ENCODE measurements around the gene MT1B.
"Not testable (repeated sequence)": the region's sequence is repeated elsewhere in the genome, so short reads cannot be mapped to it uniquely, and the experiment has no call there.

MT1B gene

DNA sequence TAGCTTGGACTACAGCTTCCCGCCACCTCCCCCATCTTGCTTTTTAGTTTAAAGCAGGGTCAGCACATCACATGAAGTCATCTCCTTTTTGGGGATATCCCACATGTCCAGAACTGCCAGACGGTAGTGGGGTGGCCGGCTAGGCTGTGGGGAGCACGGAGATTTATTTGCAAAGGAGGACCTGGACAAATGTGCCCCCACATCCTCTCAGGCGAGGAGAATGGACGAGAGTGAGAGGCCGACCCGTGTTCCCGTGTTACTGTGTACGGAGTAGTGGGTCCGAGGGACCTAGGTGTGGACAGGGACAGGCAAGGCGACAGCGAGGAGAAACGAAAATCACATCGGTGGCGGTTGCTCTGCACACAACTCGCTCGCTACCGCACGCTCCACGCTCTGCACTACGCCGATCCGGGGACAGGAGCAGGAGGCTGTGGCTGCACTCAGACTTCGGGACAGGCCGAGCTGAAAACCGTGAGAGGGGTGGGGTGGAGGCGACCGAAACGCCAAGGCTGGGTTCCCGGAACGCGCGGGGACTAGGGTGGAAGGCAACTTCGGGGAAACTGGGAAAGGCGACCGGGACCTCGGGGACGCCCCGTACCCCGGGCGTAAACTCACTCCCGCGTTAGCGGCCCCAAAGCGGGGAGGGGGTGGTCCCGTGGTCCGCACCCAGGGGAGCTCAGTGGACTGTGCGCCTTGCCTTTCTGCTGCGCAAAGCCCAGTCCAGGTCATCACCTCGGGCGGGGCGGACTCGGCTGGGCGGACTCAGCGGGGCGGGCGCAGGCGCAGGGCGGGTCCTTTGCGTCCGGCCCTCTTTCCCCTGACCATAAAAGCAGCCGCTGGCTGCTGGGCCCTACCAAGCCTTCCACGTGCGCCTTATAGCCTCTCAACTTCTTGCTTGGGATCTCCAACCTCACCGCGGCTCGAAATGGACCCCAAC lies 13.6 kb upstream of the MT1B start, which contains the start of gene MT1A:
TSS of gene MT1A (plus strand) at position 853 of the 937 bp plus-strand sequence. CDS start at position 926, 73 bp downstream.
- DNase-seq: no peak

DNA sequence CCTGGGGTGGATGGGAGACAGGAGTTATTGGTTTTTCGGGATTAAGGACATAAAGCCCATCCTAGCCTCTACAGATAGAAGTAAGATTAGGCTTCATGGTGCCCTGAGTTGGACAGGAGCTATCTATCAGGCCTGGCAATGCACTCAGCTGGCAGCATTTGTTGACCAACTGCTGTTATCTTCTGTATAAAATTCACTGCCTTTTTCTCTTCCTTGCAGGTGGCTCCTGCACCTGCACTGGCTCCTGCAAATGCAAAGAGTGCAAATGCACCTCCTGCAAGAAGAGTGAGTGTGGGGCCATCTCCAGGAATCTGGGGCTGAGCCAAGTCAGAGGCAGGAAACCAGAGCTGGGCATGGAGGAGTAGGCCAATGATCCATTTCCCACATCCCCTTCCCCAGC lies 12.6 kb upstream of the MT1B start:
- no peak for DNase-seq

DNA sequence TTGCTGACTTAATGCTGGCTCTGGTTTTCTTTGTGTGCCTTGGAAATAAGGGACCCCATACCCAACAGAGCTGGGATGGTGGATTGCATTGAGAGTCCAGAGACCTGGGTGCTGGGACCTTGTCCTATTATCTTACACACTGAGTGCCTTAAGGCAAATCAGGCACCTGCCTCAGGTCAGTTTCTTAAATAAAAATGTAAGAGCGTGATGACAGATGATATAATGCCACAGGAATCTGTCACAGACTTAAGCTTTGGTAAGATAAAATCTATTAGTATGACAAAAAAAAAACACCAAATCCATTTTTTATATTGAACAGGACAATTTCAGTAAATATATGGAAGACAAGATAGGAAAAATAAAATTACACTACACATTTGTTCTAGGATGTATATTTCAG lies 11.6 kb upstream of the MT1B start:
- DNase-seq: no peak

- DNase-seq: no peak
These were observed 10.5 kb upstream of the MT1B start for GRCh38 chr16:56641166-56641565.

DNA sequence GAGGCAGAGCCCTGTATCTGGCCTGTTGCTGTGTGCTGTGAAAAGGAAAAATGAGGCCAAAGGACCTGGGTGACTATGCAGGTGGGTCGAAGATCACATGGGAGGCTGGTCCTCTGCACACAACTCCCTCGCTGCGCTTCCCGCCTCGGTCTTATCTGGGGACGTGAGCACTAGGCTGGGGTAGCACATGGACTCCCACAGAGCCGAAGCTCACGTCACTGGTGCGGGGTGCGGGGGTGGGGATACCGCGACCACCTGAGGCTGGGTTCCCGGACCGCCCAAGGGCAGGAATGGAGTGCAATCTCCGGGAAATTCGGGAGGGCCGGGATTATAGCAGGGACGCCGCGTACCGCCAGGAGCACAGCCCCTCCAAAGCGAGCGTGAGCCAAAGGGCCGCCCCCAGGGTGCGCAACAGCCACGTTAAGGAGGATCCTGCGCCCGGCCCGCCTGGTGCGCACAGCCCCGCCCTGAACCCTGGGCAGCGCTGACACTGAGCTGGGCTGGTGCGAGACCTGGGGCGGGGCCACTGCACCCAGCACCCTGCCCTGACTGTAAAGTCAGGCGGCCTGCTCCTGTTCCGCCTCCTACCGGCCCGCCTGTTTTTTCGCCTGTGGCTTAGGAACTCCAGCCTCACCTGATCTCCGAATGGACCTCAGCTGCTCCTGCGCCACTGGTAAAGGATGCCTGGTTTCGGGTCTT lies 8.5 kb upstream of the MT1B start:
- peak; percentile 35 for DNase-seq

GRCh38 chr16:56643833-56644232 lies 7.9 kb upstream of the MT1B start:
- DNase-seq: no peak

DNA sequence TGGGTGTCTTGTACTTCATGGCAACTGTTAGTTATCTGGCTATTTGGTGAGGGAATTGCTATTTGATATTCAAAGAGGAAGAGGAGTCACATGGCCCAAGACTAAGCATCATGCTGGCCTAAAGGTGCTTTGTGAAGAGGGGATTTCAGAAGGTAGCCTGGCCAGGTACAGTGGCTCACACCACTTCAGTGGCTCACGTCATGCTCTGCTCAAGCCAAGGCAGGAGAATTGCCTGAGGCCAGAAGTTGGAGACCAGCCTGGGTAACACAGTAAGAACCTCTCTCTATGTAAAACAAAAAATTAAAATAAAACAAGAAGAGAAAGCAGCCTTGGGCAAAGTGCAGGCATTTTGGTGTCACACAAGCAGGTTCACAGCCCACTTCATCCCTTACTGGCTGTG lies 6.4 kb upstream of the MT1B start:
- no peak for DNase-seq

- DNase-seq: no peak
These were observed 5.8 kb upstream of the MT1B start for GRCh38 chr16:56645838-56646237.

DNA sequence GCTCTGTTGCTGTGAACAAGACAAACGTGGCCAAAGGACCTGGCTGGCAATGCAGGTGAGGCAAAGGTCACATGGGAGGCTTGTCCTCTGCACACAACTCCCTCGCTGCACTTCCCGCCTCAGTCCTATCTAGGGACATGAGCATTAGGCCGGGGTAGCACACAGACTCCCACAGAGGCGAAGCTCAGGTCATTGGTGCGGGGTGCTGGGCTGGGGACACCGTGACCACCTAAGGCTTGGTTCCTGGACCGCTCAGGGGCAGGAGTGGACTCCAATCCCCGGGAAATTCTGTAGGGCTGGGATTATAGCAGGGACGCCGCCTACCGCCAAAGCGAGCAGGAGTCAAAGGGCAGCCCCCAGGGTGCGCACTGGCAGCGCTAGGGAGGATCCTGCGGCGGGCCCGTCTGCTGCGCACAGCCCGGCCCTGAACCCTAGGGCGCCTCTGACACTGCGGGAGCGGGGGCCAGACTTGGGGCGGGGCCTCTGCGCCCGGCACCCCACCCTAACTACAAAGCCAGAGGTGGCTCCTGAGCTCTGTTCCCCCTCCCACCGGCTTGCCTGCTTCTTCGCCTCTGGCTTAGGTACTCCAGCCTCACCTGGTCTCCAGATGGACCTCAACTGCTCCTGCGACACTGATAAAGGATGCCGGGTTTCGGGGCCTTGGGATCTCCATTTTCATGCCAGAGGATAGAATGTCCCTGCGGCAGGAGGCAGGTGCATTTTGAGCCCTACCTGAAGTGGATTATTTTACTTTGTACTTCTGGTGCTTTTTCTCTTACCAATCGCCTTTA lies 3.9 kb upstream of the MT1B start:
- no peak for DNase-seq

DNA sequence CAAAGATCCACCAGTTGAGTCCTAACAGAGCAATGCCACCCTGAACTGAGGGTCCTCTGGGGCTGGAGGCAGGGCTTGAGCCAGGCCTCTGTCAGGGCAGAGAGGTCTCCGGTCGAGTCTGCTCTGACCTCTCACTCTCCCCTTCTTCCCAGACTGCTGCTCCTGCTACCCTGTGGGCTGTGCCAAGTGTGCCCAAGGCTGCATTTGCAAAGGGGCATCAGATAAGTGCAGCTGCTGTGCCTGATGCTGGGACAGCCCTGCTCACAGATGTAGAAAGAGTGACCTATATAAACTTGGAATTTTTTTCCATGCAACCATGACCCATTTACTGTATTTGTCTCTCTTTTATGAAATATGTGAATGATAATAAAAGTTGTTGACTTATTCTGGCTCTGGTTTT lies 2.4 kb upstream of the MT1B start:
- no peak for DNase-seq

DNA sequence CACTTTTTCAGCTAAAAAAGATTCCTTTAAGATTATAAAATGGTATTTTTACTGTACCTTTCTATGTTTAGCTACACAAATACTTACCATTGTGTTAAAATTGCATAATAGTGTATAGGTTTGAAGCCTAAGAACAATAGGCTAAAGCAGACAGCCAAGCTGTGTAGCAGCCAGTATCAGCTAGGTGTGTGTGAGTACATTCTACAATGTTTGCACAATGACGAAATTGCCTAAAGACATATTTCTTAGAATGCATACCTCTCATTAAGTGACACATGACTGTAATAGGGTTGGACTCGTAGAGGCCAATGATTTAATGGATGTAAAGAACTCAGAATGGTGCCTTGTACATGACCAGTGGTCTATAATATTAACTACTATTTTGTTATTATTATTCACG lies 1.9 kb upstream of the MT1B start:
- DNase-seq: no peak

DNA sequence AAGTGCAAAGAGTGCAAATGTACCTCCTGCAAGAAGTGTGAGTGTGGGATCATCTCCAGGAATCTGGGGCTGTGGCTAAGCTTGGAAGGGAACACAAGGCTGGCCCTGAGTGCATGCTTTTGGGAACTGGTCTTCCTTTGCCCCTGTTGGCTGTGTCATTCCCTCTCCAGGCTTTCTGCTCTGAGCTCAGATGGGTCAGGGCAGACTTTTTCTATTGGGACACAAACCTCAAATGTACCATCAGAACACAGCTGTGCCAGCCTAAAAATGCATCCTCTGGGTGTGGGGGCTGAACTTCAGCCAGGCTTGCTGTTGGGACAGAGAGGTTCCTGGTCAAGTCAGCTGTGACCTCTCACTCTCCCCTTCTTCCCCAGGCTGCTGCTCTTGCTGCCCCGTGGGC lies 914 bp downstream of the MT1B start:
- no peak for DNase-seq

DNA sequence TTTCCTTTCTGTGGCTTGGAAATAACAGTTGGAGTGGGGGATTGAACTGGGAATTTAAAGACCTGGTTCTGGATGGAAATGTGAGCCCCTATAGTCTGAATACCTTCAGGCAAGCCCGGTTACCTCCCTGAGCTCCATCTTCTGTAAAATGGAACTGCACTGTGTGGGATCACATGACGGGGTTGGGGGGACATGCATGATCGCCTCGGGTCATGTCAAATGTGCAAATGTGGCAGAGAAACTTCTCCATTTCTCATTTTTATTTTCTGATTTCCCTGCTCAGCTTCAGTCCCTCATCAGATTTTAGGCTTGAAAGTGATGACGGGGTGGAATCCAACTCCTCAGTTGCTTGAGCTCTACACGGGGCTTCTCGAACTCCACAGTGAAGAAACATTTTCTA lies 1.5 kb downstream of the MT1B start:
- no peak for DNase-seq

GRCh38 chr16:56657555-56658326 lies 6.1 kb downstream of the MT1B start, which contains the start of gene MT1F:
Gene MT1F (plus strand): TSS chr16:56657959. CDS start chr16:56658059, 100 bp downstream.
- DNase-seq: peak; percentile 31

DNA sequence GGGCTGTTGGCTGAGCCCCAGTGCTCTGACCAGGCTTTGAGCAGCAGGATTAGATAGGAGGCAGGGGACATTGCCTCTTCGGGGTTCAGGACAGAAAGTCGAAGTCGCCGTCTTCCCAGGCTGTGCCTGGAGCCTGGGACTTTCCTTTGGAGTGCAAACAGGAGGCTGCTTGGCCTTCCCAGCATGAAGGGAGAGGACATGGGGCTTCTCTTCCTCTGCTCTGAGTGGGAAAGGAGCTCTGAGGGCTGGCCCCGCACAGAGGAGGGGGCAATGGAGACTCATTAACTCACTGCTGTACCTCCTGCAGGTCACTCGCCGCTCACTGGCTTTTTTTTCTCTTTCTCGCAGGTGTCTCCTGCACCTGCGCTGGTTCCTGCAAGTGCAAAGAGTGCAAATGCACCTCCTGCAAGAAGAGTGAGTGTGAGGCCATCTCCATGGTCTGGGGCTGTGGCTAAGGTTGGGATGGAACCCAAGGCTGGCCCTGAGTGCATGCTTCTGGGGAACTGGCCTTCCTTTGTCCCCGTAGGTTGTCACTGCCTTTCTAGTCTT lies 6.7 kb downstream of the MT1B start:
- DNase-seq: no peak

DNA sequence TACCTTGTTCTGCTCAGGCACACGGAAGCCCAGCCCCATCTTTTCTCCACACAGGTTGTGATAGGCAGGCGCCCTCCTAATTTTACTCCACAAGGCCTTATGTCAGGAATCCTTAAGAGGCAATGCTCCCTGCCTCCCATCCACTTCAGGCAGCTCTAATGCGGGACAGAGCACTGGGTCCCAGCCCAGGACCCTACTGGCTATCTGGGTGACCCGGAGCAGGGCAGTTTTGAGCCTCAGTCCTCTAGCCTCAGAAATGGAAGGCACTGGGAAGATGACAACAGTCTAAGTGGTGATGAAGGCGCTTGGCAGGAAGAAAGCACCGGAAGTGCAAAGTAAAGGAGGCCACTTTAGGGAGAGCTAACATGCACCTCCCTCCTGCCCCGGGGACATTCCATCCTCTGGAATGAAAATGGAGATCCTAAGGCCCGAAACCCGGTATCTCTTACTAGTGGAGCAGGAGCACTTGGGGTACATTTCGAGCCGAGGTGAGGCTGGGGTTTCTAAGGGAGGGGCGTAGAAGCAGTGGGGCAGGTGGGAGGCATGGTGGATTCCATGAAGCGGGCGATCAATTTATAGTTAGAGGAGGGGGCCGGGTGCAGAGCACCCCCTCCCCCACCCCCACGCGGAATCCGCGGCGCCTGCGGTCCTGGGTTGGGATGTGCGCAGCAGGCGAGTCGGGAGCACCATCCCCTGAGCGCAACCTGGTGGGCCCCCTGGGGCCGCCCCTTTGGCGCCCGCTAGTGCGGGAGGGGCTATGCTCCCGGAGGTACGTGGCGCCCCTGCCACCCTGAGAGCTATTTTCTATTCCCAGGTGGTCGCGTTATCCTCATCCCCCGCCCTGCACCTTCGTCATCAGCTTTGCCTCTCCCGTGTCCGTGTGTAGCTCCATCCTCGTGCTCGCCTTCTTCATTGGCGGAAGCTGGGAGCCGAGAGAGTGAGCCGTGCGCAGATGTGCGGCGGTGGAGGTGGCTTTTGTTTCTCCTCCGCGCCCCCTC lies 11.0 kb downstream of the MT1B start:
- DNase-seq: no peak

GRCh38 chr16:56664506-56664905 lies 12.8 kb downstream of the MT1B start:
- DNase-seq: no peak

DNA sequence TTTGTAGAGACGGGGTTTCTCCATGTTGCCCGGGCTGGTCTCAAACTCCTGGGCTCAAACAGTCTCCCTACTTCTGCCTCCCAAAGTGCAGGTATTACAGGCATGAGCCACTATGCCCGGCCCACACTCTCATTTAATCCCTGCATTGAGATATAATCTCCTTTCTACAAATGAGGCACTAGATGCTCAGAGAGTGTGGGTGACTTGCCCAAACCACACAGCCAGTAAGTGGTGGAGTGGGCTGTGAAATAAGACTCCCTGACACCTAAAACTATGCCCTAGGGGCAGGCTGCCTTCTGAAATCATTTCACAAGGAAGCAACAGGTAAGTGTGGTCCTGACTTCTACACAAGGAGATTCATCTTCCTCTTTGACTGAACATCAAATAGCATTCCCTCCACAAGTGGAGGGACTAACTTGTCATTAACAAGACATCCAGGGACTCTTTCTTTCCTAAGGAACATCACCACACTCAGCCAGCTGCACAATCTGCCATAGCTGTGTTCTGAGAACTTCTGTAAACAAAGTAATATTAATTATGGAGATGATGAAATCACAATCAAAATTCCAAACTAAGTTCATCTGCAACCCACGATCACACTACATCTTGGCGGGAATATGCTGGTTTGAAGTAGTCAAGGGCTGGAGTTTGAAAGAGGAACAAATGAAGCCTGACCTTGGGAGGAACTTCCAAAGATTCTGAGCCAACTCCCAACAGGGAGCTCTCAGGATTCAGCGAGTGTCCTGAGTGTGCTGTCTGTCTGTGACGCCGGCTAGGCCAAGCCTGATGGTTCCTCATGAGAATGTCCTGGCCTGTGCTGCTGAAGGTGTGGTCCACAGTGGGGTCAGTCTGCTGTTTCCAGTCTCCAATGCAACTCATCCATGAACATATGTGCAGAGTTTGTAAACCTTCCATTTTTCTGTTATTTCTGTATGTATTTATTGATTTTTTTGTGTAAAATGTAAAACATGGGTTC lies 13.9 kb downstream of the MT1B start:
- DNase-seq: not testable (repeated sequence)

All from fibroblast of skin of back (primary cell).